ENCODE measurements around the gene NSD2. TPM values are rescaled to one million over a fixed set of nuclear protein-coding genes. Genes with fewer than 3 reads are reported as not detected.

The NSD2 gene
- total RNA-seq, 1 donor from 2014 or later, result 43.4 TPM

- peaks cover 18% of the 10 kb centered on the region for H3K36me3 ChIP-seq (ENCODE audit: control insufficient read depth, insufficient read depth, low read length)
- TF ChIP-seq CTCF (IDR thresholded peaks at IDR 0.05; ENCODE audit: insufficient read depth, low read length, severe bottlenecking), result no peak
- DNase-seq (ENCODE audit: low read depth) (no peak), FAIRE-seq (no peak)
- H3K27me3 ChIP-seq (ENCODE audit: control insufficient read depth, insufficient read depth, low read length), result no peaks in the 10 kb centered on the region
- H3K4me3 ChIP-seq (ENCODE audit: low read depth, low read length), result no peak overlapping the region
These were observed 24.6 kb upstream of the NSD2 start for GRCh38 chr4:1846580-1846979.

GRCh38 chr4:1850276-1850675 lies 20.9 kb upstream of the NSD2 start:
- no peak for TF ChIP-seq CTCF (IDR thresholded peaks at IDR 0.05; ENCODE audit: insufficient read depth, low read length, severe bottlenecking)
- no peak for DNase-seq (ENCODE audit: low read depth)
- Histone ChIP-seq H3K4me3 (ENCODE audit: low read depth, low read length) (no peak overlapping the region), H3K27me3 (ENCODE audit: control insufficient read depth, insufficient read depth, low read length) (no peaks in the 10 kb centered on the region), H3K36me3 (ENCODE audit: control insufficient read depth, insufficient read depth, low read length) (peaks cover 5% of the 10 kb centered on the region)
- no peak for FAIRE-seq

- TF ChIP-seq CTCF (IDR thresholded peaks at IDR 0.05; ENCODE audit: insufficient read depth, low read length, severe bottlenecking), result no peak
- DNase-seq (ENCODE audit: low read depth), result no peak
- Histone ChIP-seq H3K36me3 (ENCODE audit: control insufficient read depth, insufficient read depth, low read length) (peaks cover 5% of the 10 kb centered on the region), H3K27me3 (ENCODE audit: control insufficient read depth, insufficient read depth, low read length) (no peaks in the 10 kb centered on the region), H3K4me3 (ENCODE audit: low read depth, low read length) (no peak overlapping the region)
- FAIRE-seq, result no peak
These were observed 20.0 kb upstream of the NSD2 start for GRCh38 chr4:1851160-1851559.

- DNase-seq (ENCODE audit: low read depth) (no peak), FAIRE-seq (no peak)
- no peak for TF ChIP-seq CTCF (IDR thresholded peaks at IDR 0.05; ENCODE audit: insufficient read depth, low read length, severe bottlenecking)
- Histone ChIP-seq H3K4me3 (ENCODE audit: low read depth, low read length) (no peak overlapping the region), H3K27me3 (ENCODE audit: control insufficient read depth, insufficient read depth, low read length) (no peaks in the 10 kb centered on the region), H3K36me3 (ENCODE audit: control insufficient read depth, insufficient read depth, low read length) (peaks cover 3% of the 10 kb centered on the region)
These were observed 19.4 kb upstream of the NSD2 start for GRCh38 chr4:1851575-1852410.

GRCh38 chr4:1852904-1853623 lies 18.1 kb upstream of the NSD2 start:
- no peak overlapping the region for H3K4me3 ChIP-seq (ENCODE audit: low read depth, low read length)
- no peak for DNase-seq (ENCODE audit: low read depth)
- TF ChIP-seq CTCF (IDR thresholded peaks at IDR 0.05; ENCODE audit: insufficient read depth, low read length, severe bottlenecking), result no peak

More at GRCh38 chr4:1852904-1853623, 18.1 kb upstream of the NSD2 start:
- Histone ChIP-seq H3K27me3 (ENCODE audit: control insufficient read depth, insufficient read depth, low read length) (no peaks in the 10 kb centered on the region), H3K36me3 (ENCODE audit: control insufficient read depth, insufficient read depth, low read length) (peaks cover 2% of the 10 kb centered on the region)
- peak; percentile 40 for FAIRE-seq

All from bronchial epithelial cell (primary cell).